ENCODE data around the gene MYL12B. TPM values are rescaled to one million over a fixed set of nuclear protein-coding genes. Genes with fewer than 3 reads are reported as not detected.
A peak's percentile ranks its signal among the peaks of the same experiment; 100 is the strongest.
"Not testable (repeated sequence)": the region's sequence is repeated elsewhere in the genome, so short reads cannot be mapped to it uniquely, and the experiment has no call there.

The MYL12B gene
- total RNA-seq, 3 donors from 2014 or later (not counting 1 experiment from before 2014, with no cell fraction given) = 204 to 214 (median 210) TPM

DNA sequence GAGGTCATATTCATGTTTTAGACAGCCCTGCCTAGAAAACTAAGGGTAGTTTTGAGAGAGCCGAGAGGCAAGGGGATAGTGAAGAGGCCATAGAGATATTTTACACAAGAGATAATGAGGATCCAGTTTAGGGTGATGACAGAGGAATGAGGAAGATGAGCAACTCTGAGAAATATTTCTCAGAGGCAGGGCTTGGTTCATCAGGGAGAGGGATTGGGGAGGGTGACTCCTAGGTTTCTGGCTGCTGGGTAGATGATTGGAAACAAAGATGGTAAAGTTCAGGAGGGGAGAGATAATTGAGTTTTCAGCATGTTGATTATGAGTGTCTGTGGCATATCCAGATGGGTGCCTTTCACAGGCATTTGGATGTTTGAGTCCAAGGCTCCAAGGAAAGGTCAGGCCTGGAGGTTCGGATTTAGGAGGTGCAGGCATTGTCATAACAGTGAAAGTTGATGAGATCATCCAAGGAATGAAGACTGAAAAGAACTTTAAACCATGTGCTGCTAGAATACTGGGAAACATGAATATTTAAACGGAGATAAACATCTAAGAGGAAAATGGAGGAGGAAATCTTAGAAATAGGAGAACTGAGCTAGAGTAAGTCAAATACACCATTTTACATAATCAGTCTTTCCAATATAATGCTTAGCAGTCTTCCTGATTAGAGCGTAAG is 7.4 kb downstream of the MYL12B start:
- no peak for ATAC-seq

DNA sequence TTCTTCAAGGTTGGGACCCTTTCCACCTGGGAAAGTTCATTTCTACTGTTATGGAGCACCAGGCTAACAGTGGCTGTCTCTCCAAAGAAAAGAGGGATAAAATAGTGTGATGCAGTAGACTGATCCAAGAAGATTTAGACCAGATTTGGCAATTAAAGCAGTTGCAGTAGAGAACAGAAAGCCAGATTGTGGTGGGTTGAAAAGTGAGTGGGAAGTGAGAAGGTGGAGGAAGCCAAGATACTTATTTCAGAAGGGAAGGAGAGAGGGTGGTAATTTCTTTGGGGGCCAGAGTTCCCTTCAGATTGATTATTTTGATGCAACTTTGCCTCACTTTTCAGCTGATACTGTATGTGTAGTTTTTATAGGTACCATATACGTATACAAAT is 8.0 kb downstream of the MYL12B start:
- TF ChIP-seq, protein P1, sequence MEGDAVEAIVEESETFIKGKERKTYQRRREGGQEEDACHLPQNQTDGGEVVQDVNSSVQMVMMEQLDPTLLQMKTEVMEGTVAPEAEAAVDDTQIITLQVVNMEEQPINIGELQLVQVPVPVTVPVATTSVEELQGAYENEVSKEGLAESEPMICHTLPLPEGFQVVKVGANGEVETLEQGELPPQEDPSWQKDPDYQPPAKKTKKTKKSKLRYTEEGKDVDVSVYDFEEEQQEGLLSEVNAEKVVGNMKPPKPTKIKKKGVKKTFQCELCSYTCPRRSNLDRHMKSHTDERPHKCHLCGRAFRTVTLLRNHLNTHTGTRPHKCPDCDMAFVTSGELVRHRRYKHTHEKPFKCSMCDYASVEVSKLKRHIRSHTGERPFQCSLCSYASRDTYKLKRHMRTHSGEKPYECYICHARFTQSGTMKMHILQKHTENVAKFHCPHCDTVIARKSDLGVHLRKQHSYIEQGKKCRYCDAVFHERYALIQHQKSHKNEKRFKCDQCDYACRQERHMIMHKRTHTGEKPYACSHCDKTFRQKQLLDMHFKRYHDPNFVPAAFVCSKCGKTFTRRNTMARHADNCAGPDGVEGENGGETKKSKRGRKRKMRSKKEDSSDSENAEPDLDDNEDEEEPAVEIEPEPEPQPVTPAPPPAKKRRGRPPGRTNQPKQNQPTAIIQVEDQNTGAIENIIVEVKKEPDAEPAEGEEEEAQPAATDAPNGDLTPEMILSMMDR (IDR thresholded peaks at IDR 0.05) = no peak
- H3K4me1 ChIP-seq (ENCODE audit: control insufficient read depth, insufficient read depth, low read length) = peaks cover 19% of the 10 kb centered on the region
- Mint-ChIP-seq H3K4me1 (peaks cover 79 to 84% of the 10 kb centered on the region in 2 donors), H3K36me3 (peaks cover 2% of the 10 kb centered on the region), H3K27me3 (ENCODE audit: low read depth in 2 of 2) (no peaks in the 10 kb centered on the region), H3K9me3 (no peaks in the 10 kb centered on the region), H3K4me3 (peak overlapping the region; percentile 13), H3K27ac (peak overlapping the region; percentile 67 to 69)
- H3K36me3 ChIP-seq (ENCODE audit: control insufficient read depth, insufficient read depth, low read length) = peaks cover 21% of the 10 kb centered on the region
- H3K27ac ChIP-seq (ENCODE audit: low read length) = no peak overlapping the region
- H3K27me3 ChIP-seq (ENCODE audit: control insufficient read depth, insufficient read depth, low read length) = no peaks in the 10 kb centered on the region
- ATAC-seq = no peak
- intact Hi-C loops (cut with micrococcal nuclease) = no loop called here
- no peak for DNase-seq
- H3K4me3 ChIP-seq (ENCODE audit: low read length) = no peak overlapping the region
- H3K9me3 ChIP-seq (ENCODE audit: control insufficient read depth, insufficient read depth, low read length) = no peaks in the 10 kb centered on the region
- WGBS (ENCODE audit: insufficient coverage) = no CpG with 5 or more reads among the region's 1 CpG

More for the DNA sequence above, 7.4 kb downstream of the MYL12B start:
- Histone ChIP-seq H3K4me1 (ENCODE audit: control insufficient read depth, insufficient read depth, low read length) (peaks cover 21% of the 10 kb centered on the region), H3K4me3 (ENCODE audit: low read length) (no peak overlapping the region), H3K36me3 (ENCODE audit: control insufficient read depth, insufficient read depth, low read length) (peaks cover 16% of the 10 kb centered on the region), H3K27me3 (ENCODE audit: control insufficient read depth, insufficient read depth, low read length) (no peaks in the 10 kb centered on the region), H3K9me3 (ENCODE audit: control insufficient read depth, insufficient read depth, low read length) (no peaks in the 10 kb centered on the region), H3K27ac (ENCODE audit: low read length) (no peak overlapping the region)
- Mint-ChIP-seq H3K4me3 (peak overlapping the region; percentile 29), H3K27ac (peak overlapping the region; percentile 67 to 69), H3K27me3 (ENCODE audit: low read depth in 2 of 2) (no peaks in the 10 kb centered on the region), H3K4me1 (peaks cover 83 to 88% of the 10 kb centered on the region in 2 donors), H3K9me3 (no peaks in the 10 kb centered on the region), H3K36me3 (no peaks in the 10 kb centered on the region)
- WGBS (ENCODE audit: insufficient coverage) = 95% methylated on average over 3 of the region's 4 CpGs
- DNase-seq = no peak
- intact Hi-C loops (cut with micrococcal nuclease) = no loop called here
- TF ChIP-seq, protein P1 (IDR thresholded peaks at IDR 0.05) = no peak

DNA sequence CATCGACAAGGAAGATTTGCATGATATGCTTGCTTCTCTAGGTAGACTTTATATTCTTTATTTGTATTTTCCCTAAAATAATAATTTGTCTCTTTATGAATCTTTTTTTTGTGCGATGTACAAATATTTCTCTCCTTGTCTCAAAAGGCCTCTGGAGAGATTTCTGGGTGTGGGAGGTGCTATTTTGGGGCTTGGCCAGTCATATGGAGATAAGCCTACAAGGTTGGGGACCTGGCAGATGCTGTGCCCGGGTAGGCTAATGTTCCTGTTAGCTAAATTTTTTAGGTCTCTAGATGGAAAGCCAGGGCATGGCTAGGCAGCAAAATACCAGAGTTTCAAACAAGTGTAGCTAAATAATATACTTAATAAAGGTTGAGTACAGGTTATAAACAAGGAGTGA is 11.1 kb downstream of the MYL12B start:
- peaks cover 16% of the 10 kb centered on the region for H3K36me3 Mint-ChIP-seq
- no peak overlapping the region for H3K4me3 Mint-ChIP-seq
- H3K27me3 Mint-ChIP-seq (ENCODE audit: low read depth in 2 of 2) = no peaks in the 10 kb centered on the region
- peaks cover 59 to 67% of the 10 kb centered on the region in 2 donors for H3K4me1 Mint-ChIP-seq
- no peaks in the 10 kb centered on the region for H3K9me3 Mint-ChIP-seq
- 80% methylated on average over 1 of the region's 3 CpGs for WGBS (ENCODE audit: insufficient coverage)
- H3K9me3 ChIP-seq (ENCODE audit: control insufficient read depth, insufficient read depth, low read length) = no peaks in the 10 kb centered on the region
- TF ChIP-seq, protein P1 (IDR thresholded peaks at IDR 0.05) = no peak
- DNase-seq = no peak
- peak overlapping the region; percentile 39 to 67 for H3K27ac Mint-ChIP-seq
- no peak overlapping the region for H3K4me3 ChIP-seq (ENCODE audit: low read length)
- H3K27me3 ChIP-seq (ENCODE audit: control insufficient read depth, insufficient read depth, low read length) = no peaks in the 10 kb centered on the region
- H3K4me1 ChIP-seq (ENCODE audit: control insufficient read depth, insufficient read depth, low read length) = peaks cover 9% of the 10 kb centered on the region
- peaks cover 50% of the 10 kb centered on the region for H3K36me3 ChIP-seq (ENCODE audit: control insufficient read depth, insufficient read depth, low read length)
- intact Hi-C loops (cut with micrococcal nuclease) = no loop called here
- ATAC-seq = no peak
- no peak overlapping the region for H3K27ac ChIP-seq (ENCODE audit: low read length)

DNA sequence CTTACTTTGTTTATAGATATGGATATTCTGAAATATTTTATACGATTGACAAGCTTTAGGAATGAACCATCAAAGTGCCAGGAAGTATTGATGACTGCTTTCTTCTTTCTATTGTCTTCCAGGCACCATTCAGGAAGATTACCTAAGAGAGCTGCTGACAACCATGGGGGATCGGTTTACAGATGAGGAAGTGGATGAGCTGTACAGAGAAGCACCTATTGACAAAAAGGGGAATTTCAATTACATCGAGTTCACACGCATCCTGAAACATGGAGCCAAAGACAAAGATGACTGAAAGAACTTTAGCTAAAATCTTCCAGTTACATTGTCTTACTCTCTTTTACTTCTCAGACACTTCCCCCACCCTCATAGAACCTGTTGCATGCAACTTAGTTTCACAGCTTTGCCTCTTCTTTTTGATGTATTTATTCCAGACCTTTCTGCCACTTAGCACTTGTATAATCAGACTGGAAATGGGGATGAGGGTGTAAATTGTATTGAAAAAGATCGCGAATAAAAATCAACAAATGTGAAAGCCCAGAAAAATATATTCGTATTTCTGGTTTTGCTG is 15.8 kb downstream of the MYL12B start:
- H3K36me3 ChIP-seq (ENCODE audit: control insufficient read depth, insufficient read depth, low read length) = peaks cover 58% of the 10 kb centered on the region
- intact Hi-C loops (cut with micrococcal nuclease); H3K27me3 Mint-ChIP-seq (ENCODE audit: low read depth in 2 of 2); DNase-seq; H3K4me3 ChIP-seq (ENCODE audit: low read length); H3K4me3 Mint-ChIP-seq; ATAC-seq; H3K4me1 ChIP-seq (ENCODE audit: control insufficient read depth, insufficient read depth, low read length); H3K27ac ChIP-seq (ENCODE audit: low read length); H3K27me3 ChIP-seq (ENCODE audit: control insufficient read depth, insufficient read depth, low read length); H3K9me3 ChIP-seq (ENCODE audit: control insufficient read depth, insufficient read depth, low read length); H3K9me3 Mint-ChIP-seq: not testable (repeated sequence)
- peaks cover 27% of the 10 kb centered on the region for H3K36me3 Mint-ChIP-seq
- H3K27ac Mint-ChIP-seq = peak overlapping the region; percentile 72 to 83
- WGBS (ENCODE audit: insufficient coverage) = 80% methylated on average over 4 of the region's 7 CpGs
- H3K4me1 Mint-ChIP-seq = peaks cover 23 to 26% of the 10 kb centered on the region in 2 donors

Data from natural killer cell (primary cell).